Measurements from ENCODE around the gene PTBP2.
A peak's percentile ranks its signal among the peaks of the same experiment; 100 is the strongest.

Gene PTBP2

DNA sequence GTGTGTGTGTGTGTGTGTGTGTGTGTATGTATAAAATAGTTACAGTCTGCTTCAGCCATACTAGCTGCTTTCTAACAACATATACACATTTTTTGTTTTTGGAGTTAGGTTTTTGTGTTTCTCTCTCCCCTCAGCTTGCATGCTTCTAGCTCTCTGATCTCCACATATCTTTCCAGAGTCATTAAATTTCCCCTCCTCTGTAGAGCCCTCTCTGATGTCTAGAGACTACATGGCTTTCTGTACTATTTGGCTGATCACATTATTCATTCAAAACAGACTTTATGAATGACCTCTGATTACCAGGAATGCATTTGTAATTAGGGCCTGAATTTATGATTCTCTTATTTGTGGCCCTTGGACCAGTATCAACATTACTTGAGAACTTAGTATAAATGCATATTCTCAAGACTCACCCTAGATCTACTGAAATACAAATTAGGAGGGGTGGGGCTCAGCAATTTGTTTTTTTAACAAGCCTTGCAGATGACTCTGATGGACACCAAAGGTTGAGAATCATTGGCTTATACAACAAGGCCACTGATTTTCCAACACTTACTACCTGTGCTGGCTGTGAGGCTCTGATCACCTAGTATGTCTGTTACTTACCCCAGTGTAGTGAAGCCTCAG lies 104.5 kb downstream of the PTBP2 start:
- no peak for DNase-seq (ENCODE audit: low read depth)

GRCh38 chr1:96833376-96833775 lies 111.8 kb downstream of the PTBP2 start:
- no peak for DNase-seq (ENCODE audit: low read depth)

- DNase-seq (ENCODE audit: low read depth) = no peak
Measured at GRCh38 chr1:96834986-96835385, 113.4 kb downstream of the PTBP2 start.

- DNase-seq (ENCODE audit: low read depth) = no peak
Measured at GRCh38 chr1:96837057-96837780, 115.6 kb downstream of the PTBP2 start.

DNA sequence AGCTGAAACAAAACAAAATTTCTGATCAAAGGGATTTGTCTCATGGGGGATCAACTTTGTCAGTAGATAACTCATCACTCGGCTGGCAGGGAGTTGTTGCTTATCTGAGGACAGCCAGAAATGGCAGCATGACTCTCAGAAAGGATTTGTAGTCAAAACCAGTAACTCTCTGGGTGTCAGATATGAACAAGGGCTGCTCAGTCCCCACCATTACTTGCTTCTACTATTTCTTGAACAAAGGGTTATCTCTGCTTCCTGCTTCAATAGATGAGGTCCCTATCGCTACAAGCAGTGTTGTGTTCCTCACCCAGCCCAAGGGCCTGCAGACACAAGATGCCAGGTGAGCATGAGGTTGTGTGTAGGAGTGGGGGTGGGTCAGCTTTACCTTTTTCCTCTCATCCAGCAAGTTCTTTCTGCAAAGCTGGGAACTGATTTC lies 116.2 kb downstream of the PTBP2 start:
- DNase-seq (ENCODE audit: low read depth) = no peak

GRCh38 chr1:96840396-96840795 lies 118.8 kb downstream of the PTBP2 start:
- DNase-seq (ENCODE audit: low read depth) = no peak

DNA sequence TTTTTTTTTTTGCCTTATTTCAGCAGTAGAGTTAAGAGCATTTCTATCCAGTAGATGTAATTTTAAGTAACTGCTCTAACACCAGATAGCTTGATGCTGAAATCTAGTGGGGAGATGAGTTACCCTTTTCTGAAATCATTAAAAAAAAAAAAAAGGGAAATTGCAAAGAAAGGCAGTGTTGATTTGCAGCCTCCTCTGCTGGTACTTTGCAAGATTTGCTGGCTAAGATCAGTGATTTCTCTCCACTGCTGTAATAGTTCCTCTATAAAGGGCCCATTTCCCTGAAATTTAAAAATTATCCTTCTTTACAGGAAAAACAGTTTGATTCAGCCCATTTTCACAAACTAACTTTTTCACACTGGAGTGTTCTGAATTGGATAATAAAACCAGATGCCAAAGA lies 120.6 kb downstream of the PTBP2 start:
- DNase-seq (ENCODE audit: low read depth) = peak; percentile 31

DNA sequence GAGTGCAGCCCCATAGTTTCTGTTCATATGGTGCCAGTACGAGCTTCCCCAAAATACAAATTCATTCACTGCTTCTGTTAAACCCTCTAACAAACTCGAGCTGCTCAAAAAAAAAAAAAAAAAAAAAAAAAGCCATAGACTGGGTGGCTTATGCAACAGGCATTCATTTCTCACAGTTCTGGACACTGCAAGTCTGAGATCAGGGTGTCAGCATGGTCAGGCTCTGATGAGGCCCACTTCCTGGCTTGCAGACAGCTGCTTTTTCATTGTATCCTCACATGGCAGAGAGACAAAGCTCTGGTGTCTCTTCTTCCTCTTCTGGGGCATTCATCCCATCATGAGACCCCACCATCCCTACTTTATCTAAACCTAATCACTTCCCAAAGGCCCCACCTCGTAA lies 121.6 kb downstream of the PTBP2 start:
- DNase-seq (ENCODE audit: low read depth) = peak; percentile 78

DNA sequence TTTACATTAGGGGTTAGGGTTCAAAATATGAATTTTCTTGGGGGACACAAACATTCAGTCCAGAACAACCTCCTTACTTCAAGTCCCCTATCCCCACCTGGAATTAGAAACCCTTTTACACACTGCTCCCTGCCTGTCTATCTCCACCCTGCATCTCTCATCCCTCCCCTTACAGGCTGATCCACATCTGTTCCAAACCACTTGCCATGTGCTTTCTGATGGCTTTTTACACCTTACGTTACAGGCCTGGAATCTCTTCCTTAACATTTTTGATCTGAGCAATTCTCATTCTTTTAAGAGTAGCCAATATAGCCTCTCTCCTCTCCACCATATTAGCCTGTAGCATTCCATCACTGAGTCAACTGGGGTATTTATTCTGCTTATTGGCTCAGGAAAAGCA lies 122.0 kb downstream of the PTBP2 start:
- no peak for DNase-seq (ENCODE audit: low read depth)

DNA sequence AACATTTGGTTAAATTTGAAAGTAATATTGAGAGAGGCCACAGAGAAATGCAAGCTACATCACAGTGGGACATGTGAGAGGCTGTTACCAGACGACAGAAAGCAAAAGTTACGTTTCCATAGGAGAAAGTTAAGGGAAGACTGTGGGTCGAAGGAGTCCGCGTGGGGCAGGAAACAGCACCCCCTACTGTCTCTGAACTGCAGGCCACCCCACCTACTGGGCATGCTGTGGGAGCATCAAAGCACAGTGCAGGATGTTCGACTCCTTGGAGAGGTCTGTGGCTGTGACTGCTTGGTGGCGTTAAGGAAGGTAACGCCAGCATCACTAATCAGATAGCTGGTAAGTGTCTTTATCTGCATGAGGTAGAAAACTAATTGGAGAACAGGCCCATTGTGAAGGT lies 123.9 kb downstream of the PTBP2 start:
- DNase-seq (ENCODE audit: low read depth) = peak; percentile 18

DNA sequence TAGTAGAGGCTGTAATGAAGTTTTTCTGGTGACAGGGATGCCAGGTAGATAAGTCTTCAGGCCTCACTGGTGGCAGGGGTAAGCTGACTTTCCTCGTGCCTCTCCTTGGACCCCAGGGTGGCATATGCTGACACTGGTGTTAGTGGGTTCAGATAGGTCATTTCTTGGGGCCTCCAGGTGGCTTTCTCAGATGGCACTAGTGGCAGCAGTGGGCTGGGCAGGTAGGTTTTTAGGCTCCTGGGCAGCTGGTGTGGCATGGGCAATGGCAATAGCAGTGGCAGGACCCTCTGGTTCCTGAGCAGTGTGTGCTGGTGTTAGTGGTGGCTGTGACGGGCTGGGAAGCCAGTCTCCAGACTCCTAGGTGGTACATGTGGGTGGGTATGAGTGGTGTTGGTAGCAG lies 140.3 kb downstream of the PTBP2 start:
- no peak for DNase-seq (ENCODE audit: low read depth)

DNA sequence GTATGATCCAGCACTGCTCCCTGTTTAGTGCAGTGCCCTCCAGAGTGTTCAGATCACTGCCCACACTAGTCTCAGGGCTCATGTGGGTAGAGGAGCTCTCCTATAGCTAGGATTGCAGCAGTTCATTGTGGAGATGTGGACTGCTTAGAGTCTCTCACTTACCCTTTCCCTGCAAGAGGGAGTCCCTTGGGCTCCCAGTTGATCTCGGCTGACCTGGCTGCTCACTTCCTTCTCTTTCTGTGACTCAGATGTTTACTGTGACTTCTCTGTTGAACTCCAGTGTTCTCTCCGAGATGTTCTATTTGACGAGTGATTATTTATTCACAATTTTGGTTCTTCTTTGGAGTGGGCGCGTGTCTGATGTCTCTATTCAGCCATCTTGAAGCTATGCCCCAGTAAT lies 141.9 kb downstream of the PTBP2 start:
- peak; percentile 44 for DNase-seq (ENCODE audit: low read depth)
